ENCODE results near the gene PDXP. TPM values are rescaled to one million over a fixed set of nuclear protein-coding genes. Genes with fewer than 3 reads are reported as not detected.

The PDXP gene
- total RNA-seq, 4 donors from 2014 or later: 10.3 to 28.7 (median 16.6) TPM

- no peak for ATAC-seq
- intact Hi-C loops (cut with DNase I; ENCODE audit: low total_unique reads) (no loop called here), in situ Hi-C loops (cut with MboI; ENCODE audit: low sequenced_read_pairs in 4 of 4) (loop anchor here in 1 of 4 donors (25.0 kb wide), 1 partner anchor 146 kb away; no protein-coding TSS in a partner anchor)
- Histone ChIP-seq H3K4me3 (peak overlapping the region in 1 of 4 donors; percentile 45), H3K27me3 (peaks cover 7 to 14% (median 12%) of the 10 kb centered on the region in 3 donors), H3K9me3 (no peaks in the 10 kb centered on the region), H3K36me3 (no peaks in the 10 kb centered on the region), H3K27ac (no peak overlapping the region), H3K4me1 (peaks cover 0 to 9% of the 10 kb centered on the region in 2 donors)
- TF ChIP-seq POLR2A (IDR thresholded peaks at IDR 0.05): no peak
- no peak for TF ChIP-seq CTCF (IDR thresholded peaks at IDR 0.05 in 4 of 5, conservative IDR thresholded peaks at IDR 0.05 in 1 of 5)
- no peak for DNase-seq
These were observed 17.6 kb upstream of the PDXP start for GRCh38 chr22:37640591-37641560.

- DNase-seq (no peak), ATAC-seq (no peak)
- peaks cover 7 to 14% (median 12%) of the 10 kb centered on the region in 3 donors for H3K27me3 ChIP-seq
- H3K27ac ChIP-seq: no peak overlapping the region
- H3K9me3 ChIP-seq: no peaks in the 10 kb centered on the region
- intact Hi-C loops (cut with DNase I; ENCODE audit: low total_unique reads) (no loop called here), in situ Hi-C loops (cut with MboI; ENCODE audit: low sequenced_read_pairs in 4 of 4) (loop anchor here in 1 of 4 donors (25.0 kb wide), 1 partner anchor 146 kb away; no protein-coding TSS in a partner anchor)
- H3K36me3 ChIP-seq: no peaks in the 10 kb centered on the region
- TF ChIP-seq CTCF (IDR thresholded peaks at IDR 0.05 in 4 of 5, conservative IDR thresholded peaks at IDR 0.05 in 1 of 5): no peak
- no peak for TF ChIP-seq POLR2A (IDR thresholded peaks at IDR 0.05)
- H3K4me3 ChIP-seq: no peak overlapping the region
- H3K4me1 ChIP-seq: peaks cover 0 to 9% of the 10 kb centered on the region in 2 donors
These were observed 17.0 kb upstream of the PDXP start for GRCh38 chr22:37641561-37641949.

DNA sequence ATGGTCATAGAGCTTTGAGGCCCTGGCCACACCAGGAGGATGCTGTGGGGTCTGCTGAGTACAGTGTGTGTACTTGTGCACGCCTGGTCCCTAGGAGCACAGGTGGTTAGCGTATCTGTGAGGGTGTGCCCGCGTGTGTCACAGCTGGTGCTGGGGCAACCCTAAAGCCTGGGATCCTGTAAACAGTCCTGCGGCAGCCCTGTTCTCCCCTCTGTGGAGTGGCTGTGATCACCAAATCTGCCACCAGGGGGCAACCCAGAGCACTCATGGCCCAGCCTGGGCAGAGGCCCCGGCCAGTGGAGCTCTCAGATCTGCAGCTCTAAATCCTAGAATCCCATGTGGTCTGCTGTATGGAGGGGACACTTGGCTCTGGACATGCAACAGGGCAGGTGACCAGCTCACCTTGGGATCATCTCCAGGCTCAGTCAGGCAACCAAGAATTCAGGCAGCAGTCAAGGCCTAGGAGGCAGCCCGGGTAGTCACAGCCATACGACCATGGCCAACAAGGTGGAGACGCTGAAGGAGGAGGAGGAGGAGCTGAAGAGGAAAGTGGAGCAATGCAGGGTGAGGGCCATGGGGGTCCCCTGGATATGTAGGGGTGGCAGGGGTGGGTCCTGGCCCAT, 15.2 kb upstream of the PDXP start:
- DNase-seq: peak; percentile 38 to 77
- TF ChIP-seq CTCF (IDR thresholded peaks at IDR 0.05 in 4 of 5, conservative IDR thresholded peaks at IDR 0.05 in 1 of 5) (peak; percentile 77 to 96 (median 94)), POLR2A (IDR thresholded peaks at IDR 0.05) (no peak)
- no peaks in the 10 kb centered on the region for H3K36me3 ChIP-seq
- in situ Hi-C loops (cut with MboI; ENCODE audit: low sequenced_read_pairs in 4 of 4): loop anchor here in 1 of 4 donors (25.0 kb wide), 1 partner anchor 144 kb away; no protein-coding TSS in a partner anchor
- ATAC-seq: peak; percentile 79 to 88
- no peak overlapping the region for H3K4me3 ChIP-seq
- H3K27ac ChIP-seq: no peak overlapping the region
- H3K4me1 ChIP-seq: peaks cover 0 to 9% of the 10 kb centered on the region in 2 donors
- peaks cover 7 to 14% (median 12%) of the 10 kb centered on the region in 3 donors for H3K27me3 ChIP-seq
- intact Hi-C loops (cut with DNase I; ENCODE audit: low total_unique reads): loop anchor here (1.0 kb wide), 1 partner anchor 38 kb away; no protein-coding TSS in a partner anchor
- no peaks in the 10 kb centered on the region for H3K9me3 ChIP-seq

GRCh38 chr22:37647317-37647716, 11.2 kb upstream of the PDXP start:
- no peak overlapping the region for H3K4me3 ChIP-seq
- H3K9me3 ChIP-seq: no peaks in the 10 kb centered on the region
- H3K27ac ChIP-seq: no peak overlapping the region
- intact Hi-C loops (cut with DNase I; ENCODE audit: low total_unique reads): no loop called here
- H3K36me3 ChIP-seq: no peaks in the 10 kb centered on the region
- H3K27me3 ChIP-seq: no peaks in the 10 kb centered on the region
- ATAC-seq (no peak), DNase-seq (no peak)
- TF ChIP-seq POLR2A (IDR thresholded peaks at IDR 0.05): no peak
- no peak for TF ChIP-seq CTCF (IDR thresholded peaks at IDR 0.05 in 4 of 5, conservative IDR thresholded peaks at IDR 0.05 in 1 of 5)
- H3K4me1 ChIP-seq: peaks cover 0 to 3% of the 10 kb centered on the region in 2 donors
- in situ Hi-C loops (cut with MboI; ENCODE audit: low sequenced_read_pairs in 4 of 4): loop anchor here in 2 of 4 donors (5.0 to 25.0 kb wide), 2 partner anchors 35 to 140 kb away; no protein-coding TSS in a partner anchor
